NCI-H187 treated with DMSO at 0.1 percent for 48 hours (cell line): Measurements from ENCODE around the gene NMBR.
"Not testable (repeated sequence)": the region's sequence is repeated elsewhere in the genome, so short reads cannot be mapped to it uniquely, and the experiment has no call there.

Experiments
- DNase-seq: peaks from one replicate; lab custom pipeline; 2025; lab: John Stamatoyannopoulos, UW

Gene NMBR

DNA sequence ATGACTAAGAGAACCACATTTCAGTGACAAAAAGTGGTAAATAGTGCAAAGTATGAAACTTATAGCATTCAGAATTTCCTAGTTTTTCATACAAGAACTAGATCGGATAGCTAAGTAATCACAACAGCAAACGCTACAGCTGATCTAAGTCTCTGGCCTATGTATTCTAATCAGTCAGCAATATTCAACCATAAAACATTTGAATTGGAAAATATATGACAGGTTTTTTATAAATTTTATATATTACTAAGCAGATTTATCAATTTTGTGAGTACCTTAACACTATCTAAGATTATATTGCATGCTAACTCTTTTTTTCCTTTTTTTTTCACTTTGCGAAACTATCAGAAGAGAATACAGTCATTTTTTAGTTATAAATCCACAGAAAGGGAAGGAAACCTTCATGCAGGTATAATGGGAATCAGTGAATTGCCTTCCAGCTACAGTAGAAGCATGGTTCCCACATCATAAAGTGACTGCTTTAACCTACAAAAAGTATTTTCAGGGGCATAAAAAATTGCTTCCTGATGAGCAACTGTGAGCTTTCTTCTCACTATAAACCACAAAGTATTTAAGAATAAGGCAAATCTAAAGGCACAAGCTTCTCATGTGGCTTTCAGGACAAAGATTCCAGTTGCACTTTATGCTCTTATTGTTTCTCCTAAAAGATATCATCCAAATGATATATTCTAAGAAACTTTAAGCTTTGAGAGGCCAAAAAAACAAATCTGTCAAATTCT, 88.2 kb downstream of the NMBR start:
- DNase-seq: no peak

DNA sequence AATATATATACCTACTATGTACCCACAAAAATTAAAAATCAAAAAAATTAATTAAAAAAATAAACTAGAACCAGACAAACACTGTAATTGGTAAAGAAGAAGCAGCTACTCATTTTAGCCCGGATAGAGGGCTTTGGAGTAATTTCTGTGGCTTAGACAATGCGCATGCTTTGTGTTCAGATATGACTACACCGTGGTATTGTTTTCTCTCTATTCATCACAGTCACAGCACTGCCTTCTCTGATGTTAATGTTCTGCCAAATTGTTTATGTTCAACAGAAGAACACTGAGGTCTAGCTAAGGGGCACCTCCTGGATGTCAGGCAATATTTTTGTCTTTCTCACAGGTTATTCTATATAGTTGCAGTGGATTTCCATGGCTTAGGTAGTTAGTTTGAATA, 91.7 kb downstream of the NMBR start:
- no peak for DNase-seq

DNA sequence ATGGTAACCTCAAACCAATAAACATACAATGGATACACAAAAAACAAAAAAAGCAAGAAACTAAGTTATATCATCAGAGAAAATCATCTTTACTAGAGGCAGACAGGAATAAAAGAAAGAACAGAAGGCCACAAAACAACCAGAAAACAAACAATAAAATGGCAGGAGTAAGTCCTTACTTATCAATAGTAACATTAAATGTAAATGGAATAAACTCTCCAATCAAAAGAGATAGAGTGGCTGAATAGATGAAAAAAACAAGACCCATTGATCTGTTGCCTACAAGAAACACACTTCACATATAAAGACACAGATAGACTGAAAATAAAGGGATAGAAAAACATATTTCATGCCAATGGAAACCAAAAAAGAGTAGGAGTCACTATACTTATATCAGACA, 95.5 kb downstream of the NMBR start:
- DNase-seq: no peak

DNA sequence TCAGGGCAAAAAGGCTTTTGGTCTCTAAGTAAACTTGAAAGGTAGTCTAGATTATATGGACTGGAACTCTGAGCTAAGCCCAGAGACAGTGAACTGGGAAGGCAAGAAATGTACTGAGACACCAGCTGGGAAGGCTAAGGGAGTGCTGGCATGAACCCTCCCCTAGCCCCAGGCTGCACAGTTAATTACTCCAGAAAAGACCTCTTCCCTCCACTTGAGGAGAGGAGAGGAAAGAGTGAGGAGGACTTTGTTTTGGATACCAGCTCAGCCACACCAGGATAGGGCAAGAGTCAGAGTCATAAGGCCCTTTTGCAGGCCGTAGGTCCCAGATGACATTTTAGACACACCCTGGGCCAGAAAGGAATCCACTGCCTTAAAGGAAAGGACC, 98.3 kb downstream of the NMBR start:
- no peak for DNase-seq

DNA sequence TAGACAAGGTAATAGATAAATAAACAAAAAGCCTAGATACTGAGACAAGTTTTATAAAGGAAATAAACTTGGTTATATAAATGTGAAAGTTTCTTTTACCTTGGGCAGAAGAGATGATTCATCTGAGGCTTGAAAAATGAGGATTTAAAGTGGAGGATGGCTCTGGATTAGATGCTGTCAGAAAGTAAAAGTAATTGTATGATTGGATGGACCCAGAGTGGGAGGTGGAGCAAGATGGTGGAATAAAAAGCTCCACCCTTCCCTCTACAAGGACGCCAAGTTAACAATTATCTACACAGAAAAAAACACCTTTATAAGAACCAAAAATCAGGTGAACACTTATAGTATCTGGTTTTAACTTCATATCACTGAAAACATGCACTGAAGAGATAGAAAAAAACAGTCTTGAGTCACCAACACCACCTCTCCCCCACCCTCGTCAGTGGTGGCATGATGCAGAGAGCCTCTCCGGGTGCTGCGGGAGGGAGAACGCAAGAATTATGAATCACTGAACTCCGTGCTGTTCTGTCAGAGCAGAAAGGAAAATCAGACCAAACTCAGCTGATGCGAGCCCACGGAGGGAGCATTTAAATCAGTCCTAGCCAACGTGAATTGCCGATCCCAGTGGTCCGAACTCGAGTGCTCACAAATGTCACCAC, 98.9 kb downstream of the NMBR start:
- DNase-seq: no peak

DNA sequence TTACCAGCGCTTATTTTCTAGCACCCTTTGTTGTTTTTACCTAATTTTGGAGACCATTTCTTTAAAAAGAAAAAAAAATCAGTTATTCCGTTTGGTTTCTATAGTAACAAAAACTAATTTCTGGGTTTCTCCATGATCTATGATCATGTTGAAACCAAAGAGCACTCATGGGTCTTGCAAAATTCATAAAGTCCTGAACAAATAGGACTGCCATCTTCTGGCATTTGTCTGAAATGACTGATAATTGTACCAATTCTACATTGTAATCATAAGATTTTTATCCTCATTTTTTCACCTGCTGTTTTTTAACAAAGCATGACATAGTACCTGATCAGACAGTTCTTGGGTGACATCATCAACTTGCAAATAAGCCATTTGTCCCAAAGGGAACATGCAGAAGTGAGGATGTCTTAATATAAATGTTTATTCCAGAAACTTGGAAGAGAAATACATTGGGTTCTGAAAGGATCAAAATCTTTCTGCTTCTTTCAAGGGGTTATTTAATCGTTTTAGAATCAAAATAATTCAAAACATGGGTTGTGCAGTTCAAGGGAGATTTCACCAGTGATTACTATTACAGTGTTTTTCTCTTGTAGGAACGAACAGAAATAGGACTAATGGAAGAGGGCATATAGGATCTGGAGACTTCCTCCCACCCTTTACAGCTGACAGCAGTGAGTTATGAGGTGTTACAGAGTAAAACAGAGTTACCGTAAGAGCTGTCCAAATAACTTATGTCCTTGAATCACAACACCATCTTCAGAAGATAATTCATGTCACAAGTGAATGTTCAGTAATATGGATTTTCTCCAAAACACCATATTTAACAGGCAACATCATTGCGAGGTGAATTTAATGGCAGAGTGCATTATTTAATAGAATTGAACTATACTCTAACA, 101.3 kb downstream of the NMBR start:
- DNase-seq: no peak

DNA sequence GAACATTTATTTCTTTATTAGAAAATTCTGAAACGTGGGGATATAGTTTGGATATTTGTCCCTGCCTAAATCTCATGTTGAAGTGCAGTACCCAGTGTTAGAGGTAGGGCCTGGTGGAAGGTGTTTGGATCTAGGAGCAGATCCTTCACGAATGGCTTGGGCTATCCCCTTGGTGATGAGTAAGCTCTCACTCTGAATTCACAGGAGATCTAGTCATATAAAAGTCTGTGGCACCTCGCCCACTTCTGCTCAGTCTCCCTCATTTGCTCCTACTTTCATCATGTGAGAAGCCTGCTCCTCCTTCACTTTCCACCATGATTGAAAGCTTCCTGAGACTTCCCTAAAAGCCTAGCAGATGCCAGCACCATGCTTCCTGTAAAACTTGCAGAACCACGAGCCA, 111.0 kb downstream of the NMBR start:
- no peak for DNase-seq

DNA sequence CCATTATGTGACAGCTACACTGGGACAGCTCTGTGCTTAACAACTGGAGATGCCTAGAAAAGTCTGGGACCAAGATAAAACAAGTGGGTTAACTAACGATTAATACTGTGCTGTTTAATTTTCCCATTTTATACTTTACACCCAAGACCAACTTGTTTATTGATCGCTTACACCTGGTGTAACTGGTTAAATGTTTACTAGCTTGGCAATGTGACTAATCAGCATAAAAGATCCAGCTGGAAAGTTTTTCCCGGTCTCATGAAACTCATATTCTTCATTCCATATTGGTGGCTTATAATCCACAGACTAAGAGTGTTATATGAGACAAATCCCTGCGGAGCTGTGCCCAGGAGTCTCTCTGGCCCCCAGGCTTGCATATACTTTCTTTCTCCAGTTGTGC, 115.9 kb downstream of the NMBR start:
- no peak for DNase-seq

DNA sequence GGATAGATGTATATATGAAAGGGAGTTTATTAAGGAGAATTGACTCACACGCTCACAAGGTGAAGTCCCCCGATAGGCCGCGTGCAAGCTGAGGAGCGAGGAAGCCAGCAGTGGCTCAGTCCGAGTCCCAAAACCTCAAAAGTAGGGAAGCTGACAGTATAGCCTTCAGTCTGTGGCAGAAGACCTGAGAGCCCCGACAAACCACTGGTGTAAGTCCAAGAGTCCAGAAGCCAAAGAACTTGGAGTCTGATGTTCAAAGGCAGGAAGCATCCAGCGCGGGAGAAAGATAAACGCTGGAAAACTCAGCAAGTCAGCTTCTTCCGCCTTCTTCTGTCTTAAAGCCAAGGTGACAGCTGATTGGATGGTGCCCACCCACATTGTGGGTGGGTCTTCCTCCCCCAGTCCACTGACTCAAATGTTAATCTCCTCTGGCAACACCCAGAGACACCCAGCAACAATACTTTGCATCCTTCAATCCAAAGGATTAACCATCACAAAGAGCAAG, 116.8 kb downstream of the NMBR start:
- no peak for DNase-seq

DNA sequence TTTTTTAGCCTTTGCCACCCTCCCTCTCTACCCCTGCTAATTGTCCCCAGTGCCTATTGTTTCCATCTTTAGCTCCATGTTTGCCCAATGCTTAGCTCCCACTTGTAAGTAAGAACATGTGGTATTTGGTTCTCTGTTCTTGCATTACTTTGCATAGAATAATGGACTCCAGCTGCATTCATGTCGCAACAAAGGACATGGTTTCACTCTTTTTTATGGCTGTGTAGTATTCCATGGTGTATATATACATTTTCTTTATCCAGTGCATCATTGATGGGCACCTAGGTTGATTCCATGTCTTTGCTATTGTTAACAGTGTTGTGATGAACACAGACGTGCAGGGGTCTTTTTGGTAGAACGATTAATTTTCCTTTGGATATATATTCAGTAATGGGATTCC, 118.4 kb downstream of the NMBR start:
- DNase-seq: no peak

DNA sequence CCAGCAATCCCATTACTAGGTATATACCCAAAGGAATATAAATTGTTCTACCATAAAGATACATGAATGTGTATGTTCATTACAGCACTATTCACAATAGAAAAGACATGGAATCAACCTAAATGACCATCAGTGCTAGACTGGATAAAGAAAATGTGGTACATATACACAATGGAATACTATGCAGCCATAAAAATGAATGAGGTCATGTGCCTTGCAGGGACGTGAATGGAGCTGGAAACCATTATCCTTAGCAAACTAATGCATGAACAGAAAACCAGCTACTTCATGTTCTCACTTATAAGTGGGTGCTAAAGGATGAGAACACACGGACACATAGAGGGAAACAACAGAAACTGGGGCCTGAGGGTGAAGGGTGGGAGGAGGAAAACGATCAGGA, 119.1 kb downstream of the NMBR start:
- not testable (repeated sequence) for DNase-seq

DNA sequence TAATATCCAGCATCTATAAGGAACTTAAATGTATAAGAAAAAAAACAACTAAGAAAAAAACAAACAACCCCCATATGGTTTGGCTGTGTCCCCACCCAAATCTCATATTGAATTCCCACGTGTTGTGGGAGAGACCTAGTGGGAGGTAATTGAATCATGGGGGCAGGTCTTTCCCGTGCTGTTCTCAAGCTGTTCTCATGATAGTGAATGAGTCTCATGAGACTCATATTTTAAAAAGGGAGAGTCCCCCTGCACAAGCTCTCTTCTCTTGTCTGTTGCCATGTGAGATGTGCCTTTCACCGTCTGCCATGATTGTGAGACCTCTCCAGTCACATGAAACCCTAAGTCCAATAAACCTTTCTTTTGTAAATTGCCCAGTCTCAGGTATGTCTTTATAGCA, 119.8 kb downstream of the NMBR start:
- DNase-seq: no peak

DNA sequence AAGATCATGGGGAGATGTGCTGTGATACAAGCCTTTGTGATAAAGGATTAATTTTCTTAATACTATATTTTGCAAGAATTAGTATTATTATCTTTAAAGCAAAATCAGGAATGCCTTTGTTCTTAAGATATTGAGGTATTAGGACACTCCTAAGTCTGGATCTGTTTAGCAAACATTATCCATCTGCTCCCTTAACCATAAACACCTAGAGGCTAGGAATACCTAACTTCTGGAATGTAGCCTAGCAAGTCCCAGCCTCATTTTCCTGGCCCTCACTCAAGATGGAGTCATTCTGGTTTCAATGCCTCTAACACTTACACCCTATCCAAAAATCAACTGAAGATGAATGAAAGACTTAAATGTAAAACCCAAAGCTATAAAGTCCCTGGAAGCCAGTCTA, 120.5 kb downstream of the NMBR start:
- DNase-seq: no peak
